HEK293 (cell line): ENCODE data around the gene TPMT.
A peak's percentile ranks its signal among the peaks of the same experiment; 100 is the strongest.

ENCODE experiments used
- CTCF ChIA-PET: fragments of 350-600 bp; formaldehyde crosslinking; extraction: SDS; loops from one replicate; lab custom pipeline; 2021; ENCODE audit warnings: antibody characterized with exemption; lab: Yijun Ruan, JAX
- POLR2A ChIA-PET: fragments of 300-600 bp; formaldehyde crosslinking; extraction: SDS; loops from one replicate; lab custom pipeline; 2020; ENCODE audit warnings: antibody characterized with exemption, inconsistent platforms; lab: Yijun Ruan, JAX
- H3K27ac ChIP-seq: fragments of 200-500 bp; sonication (Bioruptor generic); 2 replicates; pipeline ENCODE4 v1.5.1; 2014; ENCODE audit warnings: low read depth, low read length, control low read depth, inconsistent platforms; ENCODE audit errors: extremely low read depth
- H3K36me3 ChIP-seq, 2 experiments: fragments of 200-500 bp in 1 of 2; sonication (Bioruptor generic) in 1 of 2; 1 replicate in 1 of 2; 2 replicates in 1 of 2; pipeline ENCODE4 v1.5.1; 2014 to 2017; ENCODE audit warnings: inconsistent platforms in 2 of 2, low read length in 2 of 2; ENCODE audit not compliant: control insufficient read depth in 2 of 2, insufficient read depth in 1 of 2
- H3K4me1 ChIP-seq: fragments of 200-500 bp; sonication (Bioruptor generic); 2 replicates; pipeline ENCODE4 v1.5.1; 2014; ENCODE audit warnings: mild to moderate bottlenecking, low read length, inconsistent platforms; ENCODE audit not compliant: control insufficient read depth, insufficient read depth
- H3K4me3 ChIP-seq: 2 replicates; pipeline ENCODE4 v1.5.1; 2011; ENCODE audit warnings: low read depth, mild to moderate bottlenecking, control low read depth, low read length, moderate library complexity
- H3K9me3 ChIP-seq: fragments of 200-500 bp; sonication (Bioruptor generic); 2 replicates; pipeline ENCODE4 v1.5.1; 2014; ENCODE audit warnings: low read depth, low read length, inconsistent platforms; ENCODE audit not compliant: control insufficient read depth, insufficient read depth
- HOXD13 ChIP-seq: sonication (generic); formaldehyde crosslinking; IDR thresholded peaks from 2 replicates; pipeline ENCODE4 v1.8.0; 2022; ENCODE audit warnings: missing genetic modification reagents, borderline replicate concordance
- OVOL3 ChIP-seq: fragments of 450-650 bp; formaldehyde crosslinking; IDR thresholded peaks from 2 replicates; pipeline ENCODE4 v1.5.1; 2016; ENCODE audit warnings: missing biosample characterization, missing genetic modification characterization
- PRDM1 ChIP-seq: fragments of 450-650 bp; formaldehyde crosslinking; IDR thresholded peaks from 2 replicates; pipeline ENCODE4; 2016; ENCODE audit warnings: missing biosample characterization, missing genetic modification characterization
- SCRT2 ChIP-seq: fragments of 450-650 bp; formaldehyde crosslinking; IDR thresholded peaks from 2 replicates; pipeline ENCODE4 v1.5.1; 2016; ENCODE audit warnings: missing biosample characterization, missing genetic modification characterization
- ZBTB17 ChIP-seq: fragments of 450-650 bp; formaldehyde crosslinking; IDR thresholded peaks from 2 replicates; pipeline ENCODE4 v1.5.1; 2016; ENCODE audit warnings: missing biosample characterization, missing genetic modification characterization
- ZBTB48 ChIP-seq: fragments of 450-650 bp; formaldehyde crosslinking; IDR thresholded peaks from 2 replicates; pipeline ENCODE4 v1.5.1; 2016; ENCODE audit warnings: missing biosample characterization, missing genetic modification characterization
- ZBTB7A ChIP-seq: fragments of 450-650 bp; formaldehyde crosslinking; IDR thresholded peaks from 2 replicates; pipeline ENCODE4 v1.5.1; 2016; ENCODE audit warnings: low read depth, missing biosample characterization, missing genetic modification characterization
- ZNF133 ChIP-seq: fragments of 450-650 bp; formaldehyde crosslinking; IDR thresholded peaks from 2 replicates; pipeline ENCODE4 v1.5.1; 2016; ENCODE audit warnings: missing biosample characterization, missing genetic modification characterization
- ZNF174 ChIP-seq: fragments of 450-650 bp; formaldehyde crosslinking; IDR thresholded peaks from 2 replicates; pipeline ENCODE4 v1.5.0; 2017; ENCODE audit warnings: missing biosample characterization, mild to moderate bottlenecking, missing genetic modification characterization
- ZNF214 ChIP-seq: fragments of 450-650 bp; formaldehyde crosslinking; IDR thresholded peaks from 2 replicates; pipeline ENCODE4 v1.5.1; 2017; ENCODE audit warnings: missing biosample characterization, mild to moderate bottlenecking, missing genetic modification characterization, borderline replicate concordance
- ZNF248 ChIP-seq: fragments of 450-650 bp; formaldehyde crosslinking; IDR thresholded peaks from 2 replicates; pipeline ENCODE4 v1.5.1; 2017; ENCODE audit warnings: missing biosample characterization, missing genetic modification characterization
- ZNF302 ChIP-seq: fragments of 450-650 bp; formaldehyde crosslinking; IDR thresholded peaks from 2 replicates; pipeline ENCODE4 v1.5.1; 2016; ENCODE audit warnings: missing biosample characterization, missing genetic modification characterization, low read depth
- ZNF624 ChIP-seq: fragments of 450-650 bp; formaldehyde crosslinking; IDR thresholded peaks from 2 replicates; pipeline ENCODE4 v1.5.1; 2017; ENCODE audit warnings: missing biosample characterization, missing genetic modification characterization
- ZNF658 ChIP-seq: fragments of 450-650 bp; formaldehyde crosslinking; IDR thresholded peaks from 2 replicates; pipeline ENCODE4; 2016; ENCODE audit warnings: missing biosample characterization, missing genetic modification characterization
- ZNF660 ChIP-seq: fragments of 450-650 bp; IDR thresholded peaks from 2 replicates; pipeline ENCODE4 v1.5.1; 2018; ENCODE audit warnings: missing biosample characterization, mild to moderate bottlenecking, missing genetic modification characterization
- ZNF830 ChIP-seq: fragments of 450-650 bp; IDR thresholded peaks from 2 replicates; pipeline ENCODE4 v1.5.0; 2018; ENCODE audit warnings: missing biosample characterization, missing genetic modification characterization, low read depth, mild to moderate bottlenecking, moderate library complexity
- TF ChIP-seq, protein P1 (sequence below): fragments of 450-650 bp; formaldehyde crosslinking; IDR thresholded peaks from 2 replicates; pipeline ENCODE4 v1.5.1; 2017; ENCODE audit warnings: missing biosample characterization, missing genetic modification characterization
- TF ChIP-seq, protein P2 (sequence below): fragments of 450-650 bp; formaldehyde crosslinking; IDR thresholded peaks from 2 replicates; pipeline ENCODE4 v1.5.1; 2016; ENCODE audit warnings: missing biosample characterization, missing genetic modification characterization
- TF ChIP-seq, protein P3 (sequence below): fragments of 450-650 bp; formaldehyde crosslinking; IDR thresholded peaks from 2 replicates; pipeline ENCODE4 v1.5.1; 2016; ENCODE audit warnings: missing biosample characterization, missing genetic modification characterization
- TF ChIP-seq, protein P4 (sequence below): fragments of 450-650 bp; formaldehyde crosslinking; IDR thresholded peaks from 2 replicates; pipeline ENCODE4 v1.5.1; 2016; ENCODE audit warnings: missing biosample characterization, missing genetic modification characterization
- TF ChIP-seq, protein P5 (sequence below): fragments of 450-650 bp; formaldehyde crosslinking; conservative IDR thresholded peaks from 2 replicates; pipeline ENCODE4 v1.5.1; 2016; ENCODE audit warnings: low read depth, missing biosample characterization, missing genetic modification characterization
- TF ChIP-seq, protein P6 (sequence below): fragments of 450-650 bp; formaldehyde crosslinking; IDR thresholded peaks from 2 replicates; pipeline ENCODE4 v1.5.1; 2016; ENCODE audit warnings: missing biosample characterization, missing genetic modification characterization, borderline replicate concordance

Gene TPMT

DNA sequence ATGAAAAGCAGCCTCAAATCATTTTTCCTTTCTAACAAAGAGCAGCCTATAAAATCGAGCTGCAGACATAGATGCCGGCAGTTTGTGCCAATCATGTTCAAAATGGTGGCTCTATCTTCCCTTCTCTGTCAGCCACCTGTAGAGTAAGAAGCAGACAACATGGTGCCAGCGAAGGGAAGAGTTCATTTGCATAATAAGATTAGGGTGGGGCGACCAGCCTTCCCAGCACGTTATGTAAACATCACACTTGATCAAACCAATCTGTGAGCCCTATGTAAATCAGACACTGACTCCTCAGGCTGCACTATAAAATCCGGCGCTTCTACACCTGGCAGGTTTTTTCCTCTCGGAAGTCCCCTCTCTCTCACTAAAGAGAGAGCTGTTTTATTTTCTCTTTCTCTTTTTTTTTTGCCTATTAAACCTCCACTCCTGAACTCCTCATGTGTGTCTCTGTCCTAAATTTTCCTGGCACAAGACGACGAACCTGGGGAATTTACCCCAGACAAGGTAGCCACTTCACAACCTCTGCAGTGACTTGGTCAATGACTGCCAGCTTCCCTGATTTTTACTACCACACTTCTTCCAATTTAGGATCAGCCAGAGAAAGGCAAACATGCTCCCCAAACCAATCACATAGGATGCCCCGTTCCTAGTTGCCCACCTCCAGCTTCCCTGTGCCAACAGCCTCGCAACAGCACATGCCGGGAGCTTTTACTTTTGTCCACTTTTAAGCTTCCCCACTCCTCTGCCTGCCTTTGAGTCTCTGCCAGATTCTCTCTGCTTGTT is 12.9 kb downstream of the TPMT start:
- Histone ChIP-seq H3K4me3 (no peak overlapping the region), H3K27ac (no peak overlapping the region), H3K4me1 (no peaks in the 10 kb centered on the region), H3K9me3 (no peaks in the 10 kb centered on the region), H3K36me3 (peaks cover 0 to 36% of the 10 kb centered on the region in 2 experiments; a peak in 2 of 3 replicates)
- POLR2A ChIA-PET = interaction anchor here (0.6 to 1.4 kb wide), 2 partner anchors 13 to 540 kb away, joined by 3 to 5 read pairs; partner anchors contain the start of genes KDM1B and TPMT
- CTCF ChIA-PET = interaction anchor here (0.6 to 1.2 kb wide), 3 partner anchors 51 to 326 kb away, joined by 3 read pairs; no protein-coding TSS in a partner anchor
- TF ChIP-seq OVOL3 = no peak
- TF ChIP-seq ZBTB48 (tag by site-specific recombination) = no peak
- TF ChIP-seq ZNF302 (tag by site-specific recombination) = no peak
- TF ChIP-seq ZNF174 = no peak
- no peak for TF ChIP-seq ZNF660 (tag by site-specific recombination)
- TF ChIP-seq ZBTB17 (tag by site-specific recombination) = peak; percentile 22; the same call in 1 of the 2 replicates
- TF ChIP-seq, protein P1, sequence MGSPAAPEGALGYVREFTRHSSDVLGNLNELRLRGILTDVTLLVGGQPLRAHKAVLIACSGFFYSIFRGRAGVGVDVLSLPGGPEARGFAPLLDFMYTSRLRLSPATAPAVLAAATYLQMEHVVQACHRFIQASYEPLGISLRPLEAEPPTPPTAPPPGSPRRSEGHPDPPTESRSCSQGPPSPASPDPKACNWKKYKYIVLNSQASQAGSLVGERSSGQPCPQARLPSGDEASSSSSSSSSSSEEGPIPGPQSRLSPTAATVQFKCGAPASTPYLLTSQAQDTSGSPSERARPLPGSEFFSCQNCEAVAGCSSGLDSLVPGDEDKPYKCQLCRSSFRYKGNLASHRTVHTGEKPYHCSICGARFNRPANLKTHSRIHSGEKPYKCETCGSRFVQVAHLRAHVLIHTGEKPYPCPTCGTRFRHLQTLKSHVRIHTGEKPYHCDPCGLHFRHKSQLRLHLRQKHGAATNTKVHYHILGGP (tag by site-specific recombination) = no peak
- TF ChIP-seq ZNF830 (tag by site-specific recombination) = no peak
- TF ChIP-seq ZNF133 = no peak
- peak; percentile 65; the same call in 1 of the 2 replicates for TF ChIP-seq SCRT2 (tag by site-specific recombination)
- TF ChIP-seq, protein P2, sequence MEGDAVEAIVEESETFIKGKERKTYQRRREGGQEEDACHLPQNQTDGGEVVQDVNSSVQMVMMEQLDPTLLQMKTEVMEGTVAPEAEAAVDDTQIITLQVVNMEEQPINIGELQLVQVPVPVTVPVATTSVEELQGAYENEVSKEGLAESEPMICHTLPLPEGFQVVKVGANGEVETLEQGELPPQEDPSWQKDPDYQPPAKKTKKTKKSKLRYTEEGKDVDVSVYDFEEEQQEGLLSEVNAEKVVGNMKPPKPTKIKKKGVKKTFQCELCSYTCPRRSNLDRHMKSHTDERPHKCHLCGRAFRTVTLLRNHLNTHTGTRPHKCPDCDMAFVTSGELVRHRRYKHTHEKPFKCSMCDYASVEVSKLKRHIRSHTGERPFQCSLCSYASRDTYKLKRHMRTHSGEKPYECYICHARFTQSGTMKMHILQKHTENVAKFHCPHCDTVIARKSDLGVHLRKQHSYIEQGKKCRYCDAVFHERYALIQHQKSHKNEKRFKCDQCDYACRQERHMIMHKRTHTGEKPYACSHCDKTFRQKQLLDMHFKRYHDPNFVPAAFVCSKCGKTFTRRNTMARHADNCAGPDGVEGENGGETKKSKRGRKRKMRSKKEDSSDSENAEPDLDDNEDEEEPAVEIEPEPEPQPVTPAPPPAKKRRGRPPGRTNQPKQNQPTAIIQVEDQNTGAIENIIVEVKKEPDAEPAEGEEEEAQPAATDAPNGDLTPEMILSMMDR (tag by site-specific recombination) = no peak
- TF ChIP-seq ZNF248 (tag by site-specific recombination) = no peak
- TF ChIP-seq PRDM1 (tag by site-specific recombination) = 0 out of 2 replicates have a peak, but pooled peaks have one; percentile 14

DNA sequence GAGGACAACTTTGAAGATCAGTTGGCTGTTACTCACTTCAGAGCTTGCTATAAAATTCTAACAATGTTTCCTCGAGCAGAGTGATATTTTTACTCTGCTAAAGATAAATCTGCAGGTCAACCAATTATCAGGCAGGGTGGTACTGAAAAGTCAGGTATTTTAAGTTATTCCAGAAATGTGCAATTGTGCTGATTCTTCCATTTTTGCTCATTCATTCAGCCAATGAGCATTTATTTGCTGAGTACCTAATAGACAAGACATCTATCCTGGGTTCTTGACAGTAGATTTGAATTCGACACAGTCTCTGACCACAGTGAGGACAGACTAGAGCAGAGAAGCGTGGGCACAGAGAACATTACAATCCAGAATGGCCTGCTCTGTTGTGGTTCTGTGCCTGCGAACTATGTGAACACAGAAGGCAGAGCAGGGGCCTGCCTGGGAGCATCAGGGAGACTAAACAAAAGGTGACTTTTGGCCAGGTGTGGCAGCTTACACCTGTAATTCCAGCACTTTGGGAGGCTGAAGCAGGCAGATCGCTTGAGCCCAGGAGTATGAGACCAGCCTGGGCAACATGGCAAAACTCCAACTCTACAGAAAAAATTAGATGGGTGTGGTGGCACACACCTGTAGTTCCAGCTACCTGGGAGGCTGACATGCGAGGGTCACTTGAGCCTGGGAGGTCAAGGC is 14.8 kb downstream of the TPMT start:
- H3K4me3 ChIP-seq = no peak overlapping the region
- CTCF ChIA-PET = interaction anchor here (0.7 to 0.8 kb wide), 2 partner anchors 17 to 336 kb away, joined by 3 to 4 read pairs; no protein-coding TSS in a partner anchor
- H3K36me3 ChIP-seq = peaks cover 0 to 43% of the 10 kb centered on the region in 2 experiments; a peak in 2 of 3 replicates
- POLR2A ChIA-PET = no interaction called here
- H3K4me1 ChIP-seq = no peaks in the 10 kb centered on the region
- no peak overlapping the region for H3K27ac ChIP-seq
- H3K9me3 ChIP-seq = no peaks in the 10 kb centered on the region
- TF ChIP-seq, protein P3, sequence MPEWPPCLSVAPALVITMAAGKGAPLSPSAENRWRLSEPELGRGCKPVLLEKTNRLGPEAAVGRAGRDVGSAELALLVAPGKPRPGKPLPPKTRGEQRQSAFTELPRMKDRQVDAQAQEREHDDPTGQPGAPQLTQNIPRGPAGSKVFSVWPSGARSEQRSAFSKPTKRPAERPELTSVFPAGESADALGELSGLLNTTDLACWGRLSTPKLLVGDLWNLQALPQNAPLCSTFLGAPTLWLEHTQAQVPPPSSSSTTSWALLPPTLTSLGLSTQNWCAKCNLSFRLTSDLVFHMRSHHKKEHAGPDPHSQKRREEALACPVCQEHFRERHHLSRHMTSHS = no peak
- no peak for TF ChIP-seq ZBTB17 (tag by site-specific recombination)
- TF ChIP-seq ZNF658 (tag by site-specific recombination) = no peak
- no peak for TF ChIP-seq ZBTB7A (tag by site-specific recombination)
- TF ChIP-seq, protein P4, sequence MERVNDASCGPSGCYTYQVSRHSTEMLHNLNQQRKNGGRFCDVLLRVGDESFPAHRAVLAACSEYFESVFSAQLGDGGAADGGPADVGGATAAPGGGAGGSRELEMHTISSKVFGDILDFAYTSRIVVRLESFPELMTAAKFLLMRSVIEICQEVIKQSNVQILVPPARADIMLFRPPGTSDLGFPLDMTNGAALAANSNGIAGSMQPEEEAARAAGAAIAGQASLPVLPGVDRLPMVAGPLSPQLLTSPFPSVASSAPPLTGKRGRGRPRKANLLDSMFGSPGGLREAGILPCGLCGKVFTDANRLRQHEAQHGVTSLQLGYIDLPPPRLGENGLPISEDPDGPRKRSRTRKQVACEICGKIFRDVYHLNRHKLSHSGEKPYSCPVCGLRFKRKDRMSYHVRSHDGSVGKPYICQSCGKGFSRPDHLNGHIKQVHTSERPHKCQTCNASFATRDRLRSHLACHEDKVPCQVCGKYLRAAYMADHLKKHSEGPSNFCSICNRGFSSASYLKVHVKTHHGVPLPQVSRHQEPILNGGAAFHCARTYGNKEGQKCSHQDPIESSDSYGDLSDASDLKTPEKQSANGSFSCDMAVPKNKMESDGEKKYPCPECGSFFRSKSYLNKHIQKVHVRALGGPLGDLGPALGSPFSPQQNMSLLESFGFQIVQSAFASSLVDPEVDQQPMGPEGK (tag by site-specific recombination) = no peak
- TF ChIP-seq HOXD13 (CRISPR knock-in tag) = no peak
- no peak for TF ChIP-seq ZNF214 (tag by site-specific recombination)
- TF ChIP-seq, protein P5, sequence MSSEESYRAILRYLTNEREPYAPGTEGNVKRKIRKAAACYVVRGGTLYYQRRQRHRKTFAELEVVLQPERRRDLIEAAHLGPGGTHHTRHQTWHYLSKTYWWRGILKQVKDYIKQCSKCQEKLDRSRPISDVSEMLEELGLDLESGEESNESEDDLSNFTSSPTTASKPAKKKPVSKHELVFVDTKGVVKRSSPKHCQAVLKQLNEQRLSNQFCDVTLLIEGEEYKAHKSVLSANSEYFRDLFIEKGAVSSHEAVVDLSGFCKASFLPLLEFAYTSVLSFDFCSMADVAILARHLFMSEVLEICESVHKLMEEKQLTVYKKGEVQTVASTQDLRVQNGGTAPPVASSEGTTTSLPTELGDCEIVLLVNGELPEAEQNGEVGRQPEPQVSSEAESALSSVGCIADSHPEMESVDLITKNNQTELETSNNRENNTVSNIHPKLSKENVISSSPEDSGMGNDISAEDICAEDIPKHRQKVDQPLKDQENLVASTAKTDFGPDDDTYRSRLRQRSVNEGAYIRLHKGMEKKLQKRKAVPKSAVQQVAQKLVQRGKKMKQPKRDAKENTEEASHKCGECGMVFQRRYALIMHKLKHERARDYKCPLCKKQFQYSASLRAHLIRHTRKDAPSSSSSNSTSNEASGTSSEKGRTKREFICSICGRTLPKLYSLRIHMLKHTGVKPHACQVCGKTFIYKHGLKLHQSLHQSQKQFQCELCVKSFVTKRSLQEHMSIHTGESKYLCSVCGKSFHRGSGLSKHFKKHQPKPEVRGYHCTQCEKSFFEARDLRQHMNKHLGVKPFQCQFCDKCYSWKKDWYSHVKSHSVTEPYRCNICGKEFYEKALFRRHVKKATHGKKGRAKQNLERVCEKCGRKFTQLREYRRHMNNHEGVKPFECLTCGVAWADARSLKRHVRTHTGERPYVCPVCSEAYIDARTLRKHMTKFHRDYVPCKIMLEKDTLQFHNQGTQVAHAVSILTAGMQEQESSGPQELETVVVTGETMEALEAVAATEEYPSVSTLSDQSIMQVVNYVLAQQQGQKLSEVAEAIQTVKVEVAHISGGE (tag by site-specific recombination) = no peak
- TF ChIP-seq, protein P6, sequence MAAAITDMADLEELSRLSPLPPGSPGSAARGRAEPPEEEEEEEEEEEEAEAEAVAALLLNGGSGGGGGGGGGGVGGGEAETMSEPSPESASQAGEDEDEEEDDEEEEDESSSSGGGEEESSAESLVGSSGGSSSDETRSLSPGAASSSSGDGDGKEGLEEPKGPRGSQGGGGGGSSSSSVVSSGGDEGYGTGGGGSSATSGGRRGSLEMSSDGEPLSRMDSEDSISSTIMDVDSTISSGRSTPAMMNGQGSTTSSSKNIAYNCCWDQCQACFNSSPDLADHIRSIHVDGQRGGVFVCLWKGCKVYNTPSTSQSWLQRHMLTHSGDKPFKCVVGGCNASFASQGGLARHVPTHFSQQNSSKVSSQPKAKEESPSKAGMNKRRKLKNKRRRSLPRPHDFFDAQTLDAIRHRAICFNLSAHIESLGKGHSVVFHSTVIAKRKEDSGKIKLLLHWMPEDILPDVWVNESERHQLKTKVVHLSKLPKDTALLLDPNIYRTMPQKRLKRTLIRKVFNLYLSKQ (tag by site-specific recombination) = no peak
- TF ChIP-seq ZNF624 = no peak
